NCI-H82 (cell line): ENCODE measurements around the gene RBBP6.
A peak's percentile ranks its signal among the peaks of the same experiment; 100 is the strongest.
"Not testable (repeated sequence)": the region's sequence is repeated elsewhere in the genome, so short reads cannot be mapped to it uniquely, and the experiment has no call there.

Experiments used
- DNase-seq: peaks from one replicate; lab custom pipeline; 2025; lab: John Stamatoyannopoulos, UW

The RBBP6 gene

GRCh38 chr16:24568392-24568791, 29.0 kb downstream of the RBBP6 start:
- no peak for DNase-seq

- DNase-seq: no peak
Observed at GRCh38 chr16:24571096-24571495, 31.7 kb downstream of the RBBP6 start.

DNA sequence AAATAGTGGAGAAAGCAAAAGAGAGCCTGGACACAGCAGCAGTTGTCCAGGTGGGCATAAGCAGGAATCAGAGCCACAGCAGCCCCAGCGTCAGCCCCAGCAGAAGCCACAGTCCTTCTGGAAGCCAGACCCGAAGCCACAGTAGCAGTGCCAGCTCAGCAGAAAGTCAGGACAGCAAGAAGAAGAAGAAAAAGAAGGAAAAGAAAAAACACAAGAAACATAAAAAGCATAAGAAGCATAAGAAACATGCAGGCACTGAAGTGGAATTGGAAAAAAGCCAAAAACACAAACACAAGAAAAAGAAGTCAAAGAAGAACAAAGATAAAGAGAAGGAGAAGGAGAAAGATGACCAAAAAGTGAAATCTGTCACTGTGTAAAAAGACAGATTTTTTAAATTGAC, 32.7 kb downstream of the RBBP6 start:
- no peak for DNase-seq

GRCh38 chr16:24573141-24573540, 33.8 kb downstream of the RBBP6 start:
- DNase-seq: no peak

- not testable (repeated sequence) for DNase-seq
Observed at GRCh38 chr16:24574515-24575485, 35.4 kb downstream of the RBBP6 start.

GRCh38 chr16:24575791-24576190, 36.4 kb downstream of the RBBP6 start:
- not testable (repeated sequence) for DNase-seq

GRCh38 chr16:24577167-24577566, 37.8 kb downstream of the RBBP6 start:
- DNase-seq: no peak

DNA sequence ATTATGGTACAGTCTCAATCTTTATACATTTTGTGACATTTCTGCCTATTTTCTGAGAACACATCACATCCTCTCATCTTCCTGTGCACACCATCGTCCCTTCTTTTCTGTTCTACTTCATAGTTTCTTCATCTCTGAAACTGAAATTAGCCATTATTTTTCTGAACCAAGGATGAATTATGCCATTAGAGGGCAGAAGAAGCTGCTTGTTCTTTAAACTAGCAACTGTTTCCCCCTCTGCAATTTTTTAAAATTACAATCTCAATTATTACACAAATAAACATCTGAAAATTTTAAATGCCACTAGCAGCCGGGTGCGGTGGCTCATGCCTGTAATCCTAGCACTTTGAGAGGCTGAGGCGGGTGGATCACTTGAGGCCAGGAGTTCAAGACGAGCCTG, 41.3 kb downstream of the RBBP6 start:
- no peak for DNase-seq

GRCh38 chr16:24583494-24583893, 44.1 kb downstream of the RBBP6 start:
- DNase-seq: no peak

DNA sequence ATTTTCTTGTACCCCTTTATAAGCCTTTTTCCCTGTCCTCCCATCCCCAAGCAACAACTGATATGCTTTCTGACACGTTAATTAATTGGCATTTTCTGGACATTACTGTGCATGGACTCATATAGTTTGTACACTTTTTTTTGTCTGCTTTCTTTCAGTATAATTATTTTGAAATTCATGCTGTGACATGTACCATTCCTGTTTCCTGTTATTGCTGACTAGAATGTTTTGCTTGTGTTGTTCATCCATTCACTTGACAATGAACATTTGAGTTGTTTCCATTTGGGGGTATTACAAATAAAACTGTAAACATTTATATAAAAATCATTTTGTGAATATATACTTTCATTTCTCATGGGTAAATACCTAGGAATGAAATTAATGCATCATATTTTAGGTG, 50.6 kb downstream of the RBBP6 start:
- DNase-seq: no peak

DNA sequence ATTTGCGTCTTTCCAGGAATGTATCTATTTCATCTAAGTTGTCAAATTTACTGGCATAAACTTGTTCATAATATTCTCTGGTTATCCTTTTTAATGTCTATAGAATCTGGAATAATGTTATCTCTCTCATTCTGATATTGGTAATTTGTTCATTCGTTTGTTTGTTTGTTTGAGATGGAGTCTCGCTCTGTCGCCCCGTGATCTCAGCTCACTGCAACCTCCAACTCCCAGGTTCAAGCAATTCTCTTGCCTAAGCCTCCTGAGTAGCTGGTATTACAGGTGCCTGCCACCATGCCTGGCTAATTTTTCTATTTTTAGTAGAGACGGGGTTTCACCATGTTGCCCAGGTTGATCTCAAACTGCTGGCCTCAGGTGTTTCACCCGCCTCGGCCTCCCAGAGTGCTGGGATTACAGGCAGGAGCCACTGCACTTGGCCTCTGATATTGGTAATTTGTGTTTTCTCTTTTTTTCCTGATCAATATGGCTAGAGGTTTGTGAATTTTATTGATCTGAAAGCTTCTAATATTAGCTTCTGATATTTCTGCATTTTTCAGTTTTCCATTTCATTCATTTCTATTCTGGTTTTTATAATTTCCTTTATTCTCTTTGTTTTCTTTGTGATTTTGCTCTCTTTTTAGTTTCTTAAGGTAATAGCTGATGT, 59.5 kb downstream of the RBBP6 start:
- no peak for DNase-seq

DNA sequence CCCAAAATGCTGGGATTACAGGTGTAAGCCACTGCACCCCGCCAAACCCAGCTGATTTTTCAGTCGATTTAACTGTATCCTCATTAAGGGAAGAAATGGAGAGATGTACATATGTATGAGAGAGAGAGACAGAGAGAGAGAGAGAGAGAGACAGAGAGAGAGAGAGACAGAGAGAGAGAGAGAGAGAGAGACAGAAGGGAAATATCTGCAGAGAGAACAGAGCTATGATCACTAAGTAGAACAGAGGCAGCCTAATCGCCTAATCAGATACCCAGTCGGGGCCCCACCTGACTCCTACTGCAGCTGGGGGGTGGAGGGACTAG, 70.0 kb downstream of the RBBP6 start:
- peak; percentile 96 for DNase-seq

DNA sequence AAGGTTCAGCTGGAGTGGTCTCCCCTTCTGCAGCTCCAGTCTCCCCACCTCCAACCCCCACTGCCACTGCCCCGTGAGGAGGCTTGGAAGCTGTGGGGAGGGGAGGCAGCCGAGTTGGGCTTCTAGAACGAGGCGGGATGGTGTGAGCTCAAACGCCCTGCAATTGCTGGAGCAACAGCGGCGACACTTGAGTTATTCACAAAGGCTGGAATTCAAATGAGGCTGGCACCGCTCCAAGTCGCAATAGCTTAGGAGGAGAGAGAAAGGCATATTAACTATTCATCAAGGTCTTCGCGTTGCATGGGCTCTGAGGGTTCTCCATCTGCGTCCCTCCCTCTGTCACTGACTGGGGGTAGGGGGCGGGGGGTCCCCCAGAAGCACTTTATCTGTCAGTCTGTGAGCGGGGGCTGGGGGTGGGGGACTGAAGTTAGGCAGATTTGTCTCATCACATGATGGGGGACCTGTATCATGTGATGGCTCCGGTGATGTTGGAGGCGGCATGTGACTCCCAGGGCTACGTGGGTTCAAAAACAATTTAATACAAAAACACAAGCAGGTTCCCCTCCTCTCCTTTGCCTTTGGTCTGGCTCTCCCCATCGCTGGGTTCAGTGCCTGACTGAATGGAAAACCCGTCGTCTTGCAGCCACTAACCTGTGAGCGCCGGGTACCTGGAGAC, 70.5 kb downstream of the RBBP6 start:
- DNase-seq: peak; percentile 96

DNA sequence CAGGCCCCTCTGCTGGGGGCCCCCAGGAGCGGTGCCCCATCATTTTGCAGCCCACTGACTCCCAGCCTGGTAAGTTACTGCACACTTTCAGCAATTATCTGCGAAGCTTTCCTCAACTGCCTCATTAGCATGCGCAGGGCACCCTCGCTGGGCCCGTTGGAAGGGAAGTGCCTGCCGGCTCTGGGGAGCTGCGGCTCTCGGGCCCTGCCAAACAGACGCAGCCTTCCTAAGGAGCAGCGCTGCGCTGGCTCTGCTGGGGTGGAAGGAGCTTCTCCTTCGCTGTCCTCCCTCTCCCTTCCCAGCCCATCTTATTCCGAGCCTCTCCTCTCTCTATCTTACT, 71.0 kb downstream of the RBBP6 start:
- DNase-seq: peak; percentile 51

DNA sequence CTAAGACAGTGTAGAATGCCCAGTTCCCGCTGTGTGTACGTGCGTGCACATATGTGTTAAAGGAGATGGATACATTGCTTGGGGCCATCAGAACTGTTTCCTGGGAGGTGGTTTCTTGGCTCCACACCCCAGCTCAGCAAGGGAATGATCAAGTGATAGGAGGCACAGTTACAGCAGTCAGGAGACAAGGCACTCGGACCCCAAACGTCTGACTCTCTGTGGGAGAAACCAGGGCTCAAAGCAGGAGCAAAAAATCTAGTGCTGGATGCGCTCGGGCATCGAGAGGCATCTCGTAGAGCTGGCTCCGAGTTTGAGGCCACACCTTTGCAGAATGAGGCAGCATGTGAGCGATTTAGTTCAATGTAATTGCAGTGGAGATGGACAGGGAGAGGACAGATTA, 71.9 kb downstream of the RBBP6 start:
- no peak for DNase-seq

DNA sequence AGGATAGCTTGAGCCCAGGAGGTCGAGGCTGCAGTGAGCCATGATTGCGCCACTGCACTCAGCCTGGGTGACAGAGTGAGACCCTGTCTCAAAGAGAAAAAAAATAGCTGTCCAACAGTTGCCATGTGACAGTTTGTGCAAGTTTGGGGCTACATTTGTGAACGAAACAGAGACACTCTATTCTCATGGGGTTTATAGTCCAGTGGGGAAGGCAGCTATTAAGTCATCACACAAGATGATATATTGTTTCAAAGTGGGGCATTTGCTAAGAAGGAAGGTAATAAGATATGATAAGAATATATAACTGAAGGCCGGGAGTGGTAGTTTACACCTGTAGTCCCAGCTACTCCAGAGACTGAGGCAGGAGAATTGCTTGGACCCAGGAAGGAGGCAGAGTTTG, 73.3 kb downstream of the RBBP6 start:
- no peak for DNase-seq

GRCh38 chr16:24613267-24613666, 73.9 kb downstream of the RBBP6 start:
- not testable (repeated sequence) for DNase-seq

DNA sequence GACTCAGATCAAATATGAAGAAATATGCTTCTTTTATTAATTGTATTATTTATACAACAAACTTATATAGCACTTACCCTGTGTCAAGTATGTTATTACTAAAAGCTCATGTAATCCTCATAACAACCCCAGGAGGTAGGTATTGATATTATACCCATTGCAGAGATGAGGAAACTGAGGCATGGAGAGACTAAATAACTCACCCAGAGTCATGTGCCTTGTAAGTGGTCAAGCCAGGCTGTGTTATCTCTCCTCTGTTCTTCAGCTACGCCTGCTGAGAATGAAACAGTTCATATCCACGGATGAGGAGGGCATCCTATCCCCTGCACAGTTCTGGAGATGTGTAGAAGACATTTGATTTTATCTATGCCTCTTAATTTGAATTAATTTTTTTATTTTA, 78.1 kb downstream of the RBBP6 start:
- no peak for DNase-seq
